ENCODE data around the gene PTPRT. TPM values are rescaled to one million over a fixed set of nuclear protein-coding genes. Genes with fewer than 3 reads are reported as not detected.

Gene PTPRT
- total and polyA plus RNA-seq, 9 donors: under 0.01 to 3.2 (median 0.22) TPM; not detected in 1

- no peak for DNase-seq
- 14 to 21% (median 19%) methylated on average over 5 of the region's 5 CpGs for WGBS, 3 donors
- Histone ChIP-seq H3K27me3 (no peaks in the 10 kb centered on the region), H3K4me1 (ENCODE audit: insufficient read depth) (no peaks in the 10 kb centered on the region), H3K9me3 (no peaks in the 10 kb centered on the region), H3K27ac (no peak overlapping the region), H3K4me3 (no peak overlapping the region), H3K36me3 (no peaks in the 10 kb centered on the region)
- intact Hi-C loops (cut with DNase I): loop anchor here in 1 of 4 donors (5.0 kb wide), 1 partner anchor 917 kb away; no protein-coding TSS in a partner anchor
- TF ChIP-seq EP300 (IDR thresholded peaks at IDR 0.05) (no peak), POLR2A (IDR thresholded peaks at IDR 0.05) (no peak), CTCF (IDR thresholded peaks at IDR 0.05) (no peak)
Observed at GRCh38 chr20:42714298-42715141, 475.2 kb downstream of the PTPRT start.

GRCh38 chr20:42708266-42708665 lies 481.4 kb downstream of the PTPRT start:
- no peaks in the 10 kb centered on the region for H3K9me3 ChIP-seq
- H3K27ac ChIP-seq: no peak overlapping the region
- no peaks in the 10 kb centered on the region for H3K27me3 ChIP-seq
- H3K4me3 ChIP-seq: no peak overlapping the region
- TF ChIP-seq POLR2A (IDR thresholded peaks at IDR 0.05): no peak
- TF ChIP-seq EP300 (IDR thresholded peaks at IDR 0.05): no peak
- no peak for TF ChIP-seq CTCF (IDR thresholded peaks at IDR 0.05)
- DNase-seq: no peak
- H3K36me3 ChIP-seq: no peaks in the 10 kb centered on the region
- 78 to 87% (median 83%) methylated on average over 3 of the region's 3 CpGs for WGBS, 3 donors
- no peaks in the 10 kb centered on the region for H3K4me1 ChIP-seq (ENCODE audit: insufficient read depth)
- intact Hi-C loops (cut with DNase I): no loop called here

GRCh38 chr20:42706759-42707158 lies 482.9 kb downstream of the PTPRT start:
- Histone ChIP-seq H3K4me1 (ENCODE audit: insufficient read depth) (no peaks in the 10 kb centered on the region), H3K4me3 (no peak overlapping the region), H3K36me3 (no peaks in the 10 kb centered on the region), H3K9me3 (no peaks in the 10 kb centered on the region), H3K27ac (no peak overlapping the region), H3K27me3 (no peaks in the 10 kb centered on the region)
- TF ChIP-seq POLR2A (IDR thresholded peaks at IDR 0.05) (no peak), CTCF (IDR thresholded peaks at IDR 0.05) (no peak), EP300 (IDR thresholded peaks at IDR 0.05) (no peak)
- intact Hi-C loops (cut with DNase I): no loop called here
- no peak for DNase-seq
- 30 to 38% (median 34%) methylated on average over 1 of the region's 1 CpG for WGBS, 3 donors

- Histone ChIP-seq H3K36me3 (no peaks in the 10 kb centered on the region), H3K27me3 (no peaks in the 10 kb centered on the region), H3K4me1 (ENCODE audit: insufficient read depth) (no peaks in the 10 kb centered on the region), H3K9me3 (no peaks in the 10 kb centered on the region), H3K27ac (no peak overlapping the region), H3K4me3 (no peak overlapping the region)
- TF ChIP-seq EP300 (IDR thresholded peaks at IDR 0.05): no peak
- TF ChIP-seq POLR2A (IDR thresholded peaks at IDR 0.05): no peak
- no peak for TF ChIP-seq CTCF (IDR thresholded peaks at IDR 0.05)
- intact Hi-C loops (cut with DNase I): no loop called here
- no peak for DNase-seq
Observed at GRCh38 chr20:42705550-42705949, 484.2 kb downstream of the PTPRT start.

All from ovary (tissue), 9 donors.